GM12878 (cell line): ENCODE results near the gene NFATC3. TPM values are rescaled to one million over a fixed set of nuclear protein-coding genes. Genes with fewer than 3 reads are reported as not detected.

Experiments used
- BCL11A ChIP-seq: IDR thresholded peaks from 2 replicates; pipeline ENCODE4 v1.6.1; 2011; ENCODE audit warnings: low read depth, low read length
- EED ChIP-seq: sonication (generic); IDR thresholded peaks from 2 replicates; pipeline ENCODE4 v1.6.1; 2016; ENCODE audit warnings: antibody characterized with exemption, low read depth
- GATAD2B ChIP-seq: fragments of 450-650 bp; conservative IDR thresholded peaks from 2 replicates; pipeline ENCODE4 v1.6.1; 2017; ENCODE audit warnings: low read depth, mild to moderate bottlenecking, moderate library complexity
- MEF2B ChIP-seq: fragments of 450-650 bp; IDR thresholded peaks from 2 replicates; pipeline ENCODE4 v1.6.1; 2018; ENCODE audit warnings: mild to moderate bottlenecking, moderate library complexity; ENCODE audit not compliant: partially characterized antibody, poor library complexity, severe bottlenecking
- NBN ChIP-seq: fragments of 450-650 bp; IDR thresholded peaks from 2 replicates; pipeline ENCODE4 v1.6.1; 2016
- NFIC ChIP-seq: IDR thresholded peaks from 2 replicates; pipeline ENCODE4 v1.6.1; 2012; ENCODE audit warnings: low read depth, mild to moderate bottlenecking, inconsistent platforms, low read length, moderate library complexity
- NR2C1 ChIP-seq: fragments of 450-650 bp; IDR thresholded peaks from 2 replicates; pipeline ENCODE4 v1.6.1; 2017; ENCODE audit warnings: antibody characterized with exemption, mild to moderate bottlenecking, moderate library complexity
- PKNOX1 ChIP-seq: fragments of 450-650 bp; IDR thresholded peaks from 2 replicates; pipeline ENCODE4 v1.6.1; 2016; ENCODE audit warnings: mild to moderate bottlenecking
- SMAD5 ChIP-seq: IDR thresholded peaks from 2 replicates; pipeline ENCODE4 v1.6.1; 2016; ENCODE audit warnings: antibody characterized with exemption, low read depth
- SRF ChIP-seq, 2 experiments: IDR thresholded peaks; 2 replicates each; pipeline ENCODE4 v1.6.1; 2011; ENCODE audit warnings: low read depth in 2 of 2, low read length in 2 of 2, mild to moderate bottlenecking in 1 of 2, moderate library complexity in 1 of 2
- polyA plus RNA-seq, 11 experiments: library from polyadenylated mRNA; depleted of rRNA in 4 of 11; unstranded in 6 of 11; stranded (reverse) in 5 of 11; fragments of >200 nt; fragmentation: Nextera tagmentation in 4 of 11; fragmentation: Illumina TruSeq in 1 of 11; extraction: Ambion mirVana in 4 of 11; extraction: Trizol in 1 of 11; gene quantifications; 1 replicate in 1 of 11; 2 replicates in 10 of 11; pipeline versions ENCODE4 v1.2.1 to v1.2.3, GENCODE V29; 2011 to 2016; ENCODE audit warnings: inconsistent platforms in 2 of 11, missing spikeins in 2 of 11, low read depth in 1 of 11
- total RNA-seq, 4 experiments: library from RNA; depleted of rRNA in 3 of 4; stranded (reverse); fragments of >200 nt in 3 of 4; fragmentation: Illumina TruSeq in 1 of 4; extraction: Trizol in 1 of 4; gene quantifications; 2 replicates each; pipeline versions ENCODE4 v1.2.1 to v1.2.3, GENCODE V29; 2013 to 2021

NFATC3 gene
- total and polyA plus RNA-seq, 10 of the 15 experiments (the other 5 are each of a cell fraction or from before 2014, with no cell fraction given), result 4.2 to 37.6 (median 24.9) TPM

- TF ChIP-seq SRF (IDR thresholded peaks at IDR 0.05; ENCODE audit: low read depth in 2 of 2, low read length in 2 of 2) (no peak), PKNOX1 (peak; percentile 4; the same call in 1 of the 2 replicates), BCL11A (no peak), NFIC (no peak), SMAD5 (no peak; the same call in none of the 2 replicates), GATAD2B (peak; percentile 96), NR2C1 (0 out of 2 replicates have a peak, but pooled peaks have one; percentile 17), NBN (peak; percentile 20), MEF2B (peak; percentile 52), EED (peak; percentile 58)
Observed at GRCh38 chr16:68264128-68265077, 179.2 kb downstream of the NFATC3 start, which contains the start of gene SLC7A6 (continued).
